Calu3 (cell line): ENCODE data around the gene LIN28B. TPM values are rescaled to one million over a fixed set of nuclear protein-coding genes. Genes with fewer than 3 reads are reported as not detected.

ENCODE experiments used
- Bru-seq: library from RNA; stranded (reverse); fragments of 400-500 nt; gene quantifications from one replicate; lab custom pipeline; 2021; lab: Mats Ljungman, UMichigan
- BruChase-seq, 2 experiments: library from RNA; stranded (reverse); fragments of 400-500 nt; gene quantifications; one replicate each; lab custom pipeline; 2021; lab: Mats Ljungman, UMichigan
- BruUV-seq: library from RNA; stranded (reverse); fragments of 400-500 nt; replicated peaks from 2 replicates; lab custom pipeline; 2021; lab: Mats Ljungman, UMichigan
- CTCF ChIA-PET: fragments of 300-600 bp; sonication (Branson Sonifier 250); formaldehyde crosslinking; loops from one replicate; lab custom pipeline; 2022; ENCODE audit warnings: antibody characterized with exemption; lab: Charles Lee
- DNase-seq: peaks from one replicate; pipeline ENCODE4 v3.0.0; 2022
- H3K27ac Mint-ChIP-seq: one replicate; pipeline ENCODE4 v1.8.0; 2022; ENCODE audit warnings: mixed read lengths; ENCODE audit not compliant: unreplicated experiment
- H3K27me3 Mint-ChIP-seq: one replicate; pipeline ENCODE4 v1.8.0; 2022; ENCODE audit warnings: mixed read lengths; ENCODE audit not compliant: unreplicated experiment
- H3K36me3 Mint-ChIP-seq: one replicate; pipeline ENCODE4 v1.8.0; 2022; ENCODE audit warnings: mild to moderate bottlenecking, moderate library complexity, mixed read lengths; ENCODE audit not compliant: insufficient read depth, unreplicated experiment
- H3K4me1 Mint-ChIP-seq: one replicate; pipeline ENCODE4 v1.8.0; 2022; ENCODE audit warnings: mild to moderate bottlenecking, low read depth, mixed read lengths; ENCODE audit not compliant: unreplicated experiment
- H3K4me3 Mint-ChIP-seq: one replicate; pipeline ENCODE4 v1.8.0; 2022; ENCODE audit warnings: mild to moderate bottlenecking, low read depth, moderate library complexity, mixed read lengths; ENCODE audit not compliant: unreplicated experiment
- H3K9me3 Mint-ChIP-seq: one replicate; pipeline ENCODE4 v1.8.0; 2022; ENCODE audit warnings: low read depth, mixed read lengths; ENCODE audit not compliant: unreplicated experiment
- CTCF ChIP-seq: fragments of 200-600 bp; IDR thresholded peaks from one replicate; pipeline ENCODE4 v1.8.0; 2022; ENCODE audit warnings: antibody characterized with exemption; ENCODE audit not compliant: unreplicated experiment
- intact Hi-C: fragments of 100-400 bp; cut with micrococcal nuclease; formaldehyde crosslinking; loops from one replicate; pipeline ENCODE4 v1.10.0; 2022; ENCODE audit not compliant: unreplicated experiment
- long read RNA-seq: library from polyadenylated mRNA; stranded (forward); transcript quantifications from one replicate; pipeline ENCODE4 v2.0.0, GENCODE V29; 2022
- total RNA-seq: library from RNA; stranded (reverse); gene quantifications from 2 replicates; pipeline ENCODE4 v1.2.3, GENCODE V29; 2022

Gene LIN28B
- total RNA-seq = not detected in 2 replicates
- Bru-seq, nascent RNA = percentile 9 among the genes with signal in this experiment
- percentile 15 among the genes with signal in this experiment for BruChase-seq, experiment 1, labeled RNA remaining after a 6-hour chase
- BruChase-seq, experiment 2, labeled RNA remaining after a 2-hour chase = percentile 9 among the genes with signal in this experiment
- long read RNA-seq = 0 reads

- no TSS peak for BruUV-seq
- DNase-seq = no peak
- peaks cover 4% of the 10 kb centered on the region for H3K9me3 Mint-ChIP-seq
Observed at GRCh38 chr6:104956731-104957294, at the start of gene LIN28B. TSS of gene LIN28B (plus strand) at chr6:104957107. CDS start at chr6:104957251, 144 bp downstream.

GRCh38 chr6:104908031-104908887 is 48.6 kb upstream of the LIN28B start:
- DNase-seq = no peak
- intact Hi-C loops = no loop called here
- no peaks in the 10 kb centered on the region for H3K9me3 Mint-ChIP-seq
- TF ChIP-seq CTCF = no peak
- no peak overlapping the region for H3K27ac Mint-ChIP-seq
- H3K4me1 Mint-ChIP-seq = no peaks in the 10 kb centered on the region
- no TSS peak for BruUV-seq
- no peak overlapping the region for H3K4me3 Mint-ChIP-seq
- H3K27me3 Mint-ChIP-seq = no peaks in the 10 kb centered on the region
- H3K36me3 Mint-ChIP-seq = no peaks in the 10 kb centered on the region
- CTCF ChIA-PET = no interaction called here

More at GRCh38 chr6:104956731-104957294, at the start of gene LIN28B:
- Mint-ChIP-seq H3K27ac (no peak within 1 kb of the TSS), H3K27me3 (peaks cover 7% of the 10 kb centered on the region), H3K36me3 (no peaks in the 10 kb centered on the region), H3K4me3 (no peak within 1 kb of the TSS), H3K4me1 (no peaks in the 10 kb centered on the region)
- CTCF ChIA-PET = interaction anchor here (0.6 kb wide), 1 partner anchor 198 kb away, joined by 4 read pairs; no protein-coding TSS in a partner anchor
- no peak for TF ChIP-seq CTCF
- intact Hi-C loops = no loop called here

GRCh38 chr6:104908888-104909525 is 47.9 kb upstream of the LIN28B start:
- Mint-ChIP-seq H3K27ac (no peak overlapping the region), H3K9me3 (no peaks in the 10 kb centered on the region), H3K27me3 (no peaks in the 10 kb centered on the region), H3K4me3 (no peak overlapping the region), H3K4me1 (no peaks in the 10 kb centered on the region), H3K36me3 (no peaks in the 10 kb centered on the region)
- TF ChIP-seq CTCF = no peak
- no TSS peak for BruUV-seq
- CTCF ChIA-PET = no interaction called here
- no peak for DNase-seq
- intact Hi-C loops = no loop called here

GRCh38 chr6:104921896-104922295 is 35.0 kb upstream of the LIN28B start:
- Mint-ChIP-seq H3K27ac (no peak overlapping the region), H3K36me3 (no peaks in the 10 kb centered on the region), H3K4me3 (no peak overlapping the region), H3K27me3 (peaks cover 25% of the 10 kb centered on the region), H3K9me3 (no peaks in the 10 kb centered on the region), H3K4me1 (no peaks in the 10 kb centered on the region)
- intact Hi-C loops = no loop called here
- CTCF ChIA-PET = no interaction called here
- no TSS peak for BruUV-seq
- DNase-seq = no peak
- no peak for TF ChIP-seq CTCF
